ENCODE results near the gene FAM151B. TPM values are rescaled to one million over a fixed set of nuclear protein-coding genes. Genes with fewer than 3 reads are reported as not detected.

FAM151B gene
- total and polyA plus RNA-seq, 2 of the 8 experiments (the other 6 are each of a cell fraction or from before 2014, with no cell fraction given), result 0.62 to 1.1 TPM

- TF ChIP-seq CHD7 (IDR thresholded peaks at IDR 0.05; ENCODE audit: insufficient replicate concordance, low read length), result no peak
- TF ChIP-seq, protein P1, sequence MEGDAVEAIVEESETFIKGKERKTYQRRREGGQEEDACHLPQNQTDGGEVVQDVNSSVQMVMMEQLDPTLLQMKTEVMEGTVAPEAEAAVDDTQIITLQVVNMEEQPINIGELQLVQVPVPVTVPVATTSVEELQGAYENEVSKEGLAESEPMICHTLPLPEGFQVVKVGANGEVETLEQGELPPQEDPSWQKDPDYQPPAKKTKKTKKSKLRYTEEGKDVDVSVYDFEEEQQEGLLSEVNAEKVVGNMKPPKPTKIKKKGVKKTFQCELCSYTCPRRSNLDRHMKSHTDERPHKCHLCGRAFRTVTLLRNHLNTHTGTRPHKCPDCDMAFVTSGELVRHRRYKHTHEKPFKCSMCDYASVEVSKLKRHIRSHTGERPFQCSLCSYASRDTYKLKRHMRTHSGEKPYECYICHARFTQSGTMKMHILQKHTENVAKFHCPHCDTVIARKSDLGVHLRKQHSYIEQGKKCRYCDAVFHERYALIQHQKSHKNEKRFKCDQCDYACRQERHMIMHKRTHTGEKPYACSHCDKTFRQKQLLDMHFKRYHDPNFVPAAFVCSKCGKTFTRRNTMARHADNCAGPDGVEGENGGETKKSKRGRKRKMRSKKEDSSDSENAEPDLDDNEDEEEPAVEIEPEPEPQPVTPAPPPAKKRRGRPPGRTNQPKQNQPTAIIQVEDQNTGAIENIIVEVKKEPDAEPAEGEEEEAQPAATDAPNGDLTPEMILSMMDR (IDR thresholded peaks at IDR 0.05; ENCODE audit: control extremely low read depth in 1 of 3, insufficient read depth in 1 of 3, low read depth in 1 of 3, low read length in 3 of 3), result no peak
These were observed 80.4 kb downstream of the FAM151B start (continued) for GRCh38 chr5:80568251-80568650.
